ENCODE measurements around the gene ARHGAP8.
"Not testable (repeated sequence)": the region's sequence is repeated elsewhere in the genome, so short reads cannot be mapped to it uniquely, and the experiment has no call there.

The ARHGAP8 gene

GRCh38 chr22:44901301-44901700 is 148.9 kb downstream of the ARHGAP8 start:
- in situ Hi-C loops (cut with HindIII; ENCODE audit: low sequenced_read_pairs), result no loop called here

- in situ Hi-C loops (cut with HindIII; ENCODE audit: low sequenced_read_pairs), result not testable (repeated sequence)
Measured at GRCh38 chr22:44903164-44903563, 150.8 kb downstream of the ARHGAP8 start.

- in situ Hi-C loops (cut with HindIII; ENCODE audit: low sequenced_read_pairs), result not testable (repeated sequence)
Measured at GRCh38 chr22:44904492-44905152, 152.2 kb downstream of the ARHGAP8 start.

- in situ Hi-C loops (cut with HindIII; ENCODE audit: low sequenced_read_pairs), result no loop called here
Measured at GRCh38 chr22:44906248-44906936, 154.0 kb downstream of the ARHGAP8 start.

GRCh38 chr22:44906999-44907644 is 154.7 kb downstream of the ARHGAP8 start:
- in situ Hi-C loops (cut with HindIII; ENCODE audit: low sequenced_read_pairs), result no loop called here

GRCh38 chr22:44907765-44908737 is 155.7 kb downstream of the ARHGAP8 start:
- in situ Hi-C loops (cut with HindIII; ENCODE audit: low sequenced_read_pairs), result no loop called here

- in situ Hi-C loops (cut with HindIII; ENCODE audit: low sequenced_read_pairs), result no loop called here
Measured at GRCh38 chr22:44909241-44909640, 156.9 kb downstream of the ARHGAP8 start.

All from DLD1 (cell line).